ENCODE measurements around the gene FKBP2.

Gene FKBP2

DNA sequence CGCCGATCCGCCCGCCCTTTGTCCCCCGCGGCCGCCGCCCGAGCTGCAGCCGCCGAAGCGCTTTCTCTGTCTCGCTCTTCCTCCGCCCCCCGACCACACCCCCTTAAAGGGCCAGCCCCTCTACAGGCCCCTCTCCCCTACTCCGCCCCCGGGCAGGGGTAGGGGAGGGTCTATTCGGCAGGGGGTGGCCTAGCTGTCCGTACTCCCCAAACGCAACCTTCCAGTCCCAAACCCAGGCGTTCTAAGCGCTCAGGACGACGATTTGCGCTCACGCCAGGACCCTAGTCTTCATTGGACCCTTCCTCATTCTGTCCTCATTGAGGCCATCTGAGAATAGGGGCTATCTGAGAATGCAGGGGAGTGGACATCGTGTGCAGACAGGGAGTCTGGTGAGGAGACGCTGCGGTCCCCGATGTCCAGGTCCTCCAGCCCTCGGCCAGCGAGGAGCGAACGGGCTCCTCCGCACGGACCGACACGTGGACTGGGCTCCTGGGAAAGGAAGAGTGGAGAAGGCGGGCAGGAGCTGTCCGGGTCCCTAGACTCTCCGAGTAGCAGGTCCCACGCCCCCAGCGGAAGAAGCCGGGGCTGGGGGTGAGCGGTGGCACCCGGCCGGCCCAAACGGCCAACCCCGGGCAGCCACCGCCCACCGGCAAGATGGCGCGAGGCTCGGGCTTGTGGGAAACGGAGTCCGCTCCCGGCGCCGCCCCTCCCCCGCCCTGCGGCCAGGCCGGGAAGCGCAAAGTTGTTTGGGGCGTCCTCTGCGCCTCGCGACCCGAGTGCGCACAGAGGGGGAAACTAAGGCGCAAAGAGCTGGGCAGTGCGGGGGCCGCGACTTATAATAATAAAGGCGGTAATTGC, 6.2 kb downstream of the FKBP2 start, which contains the start of gene PPP1R14B:
PPP1R14B (minus strand) TSS at position 73 of the 858 bp plus-strand sequence. CDS start 270 bp downstream, outside the sequence.
- no peaks in the 10 kb centered on the region for H3K27me3 ChIP-seq (ENCODE audit: insufficient read depth, poor library complexity, severe bottlenecking)
- DNase-seq (ENCODE audit: low read depth in 1 of 2, low spot score in 1 of 2) = peak; percentile 86 to 89
- TF ChIP-seq SPI1 (IDR thresholded peaks at IDR 0.05; ENCODE audit: borderline replicate concordance, low read depth) = no peak; the same call in 1 of the 2 replicates
- TF ChIP-seq GABPA (IDR thresholded peaks at IDR 0.05; ENCODE audit: low read depth) = peak; percentile 64
- no peak; the same call in 1 of the 2 replicates for TF ChIP-seq POLR2AphosphoS5 (IDR thresholded peaks at IDR 0.05; ENCODE audit: low read depth)
- TF ChIP-seq, protein P1, sequence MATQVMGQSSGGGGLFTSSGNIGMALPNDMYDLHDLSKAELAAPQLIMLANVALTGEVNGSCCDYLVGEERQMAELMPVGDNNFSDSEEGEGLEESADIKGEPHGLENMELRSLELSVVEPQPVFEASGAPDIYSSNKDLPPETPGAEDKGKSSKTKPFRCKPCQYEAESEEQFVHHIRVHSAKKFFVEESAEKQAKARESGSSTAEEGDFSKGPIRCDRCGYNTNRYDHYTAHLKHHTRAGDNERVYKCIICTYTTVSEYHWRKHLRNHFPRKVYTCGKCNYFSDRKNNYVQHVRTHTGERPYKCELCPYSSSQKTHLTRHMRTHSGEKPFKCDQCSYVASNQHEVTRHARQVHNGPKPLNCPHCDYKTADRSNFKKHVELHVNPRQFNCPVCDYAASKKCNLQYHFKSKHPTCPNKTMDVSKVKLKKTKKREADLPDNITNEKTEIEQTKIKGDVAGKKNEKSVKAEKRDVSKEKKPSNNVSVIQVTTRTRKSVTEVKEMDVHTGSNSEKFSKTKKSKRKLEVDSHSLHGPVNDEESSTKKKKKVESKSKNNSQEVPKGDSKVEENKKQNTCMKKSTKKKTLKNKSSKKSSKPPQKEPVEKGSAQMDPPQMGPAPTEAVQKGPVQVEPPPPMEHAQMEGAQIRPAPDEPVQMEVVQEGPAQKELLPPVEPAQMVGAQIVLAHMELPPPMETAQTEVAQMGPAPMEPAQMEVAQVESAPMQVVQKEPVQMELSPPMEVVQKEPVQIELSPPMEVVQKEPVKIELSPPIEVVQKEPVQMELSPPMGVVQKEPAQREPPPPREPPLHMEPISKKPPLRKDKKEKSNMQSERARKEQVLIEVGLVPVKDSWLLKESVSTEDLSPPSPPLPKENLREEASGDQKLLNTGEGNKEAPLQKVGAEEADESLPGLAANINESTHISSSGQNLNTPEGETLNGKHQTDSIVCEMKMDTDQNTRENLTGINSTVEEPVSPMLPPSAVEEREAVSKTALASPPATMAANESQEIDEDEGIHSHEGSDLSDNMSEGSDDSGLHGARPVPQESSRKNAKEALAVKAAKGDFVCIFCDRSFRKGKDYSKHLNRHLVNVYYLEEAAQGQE (IDR thresholded peaks at IDR 0.05; ENCODE audit: insufficient replicate concordance, low read depth) = peak; percentile 20
- TF ChIP-seq, protein P2, sequence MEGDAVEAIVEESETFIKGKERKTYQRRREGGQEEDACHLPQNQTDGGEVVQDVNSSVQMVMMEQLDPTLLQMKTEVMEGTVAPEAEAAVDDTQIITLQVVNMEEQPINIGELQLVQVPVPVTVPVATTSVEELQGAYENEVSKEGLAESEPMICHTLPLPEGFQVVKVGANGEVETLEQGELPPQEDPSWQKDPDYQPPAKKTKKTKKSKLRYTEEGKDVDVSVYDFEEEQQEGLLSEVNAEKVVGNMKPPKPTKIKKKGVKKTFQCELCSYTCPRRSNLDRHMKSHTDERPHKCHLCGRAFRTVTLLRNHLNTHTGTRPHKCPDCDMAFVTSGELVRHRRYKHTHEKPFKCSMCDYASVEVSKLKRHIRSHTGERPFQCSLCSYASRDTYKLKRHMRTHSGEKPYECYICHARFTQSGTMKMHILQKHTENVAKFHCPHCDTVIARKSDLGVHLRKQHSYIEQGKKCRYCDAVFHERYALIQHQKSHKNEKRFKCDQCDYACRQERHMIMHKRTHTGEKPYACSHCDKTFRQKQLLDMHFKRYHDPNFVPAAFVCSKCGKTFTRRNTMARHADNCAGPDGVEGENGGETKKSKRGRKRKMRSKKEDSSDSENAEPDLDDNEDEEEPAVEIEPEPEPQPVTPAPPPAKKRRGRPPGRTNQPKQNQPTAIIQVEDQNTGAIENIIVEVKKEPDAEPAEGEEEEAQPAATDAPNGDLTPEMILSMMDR (IDR thresholded peaks at IDR 0.05; ENCODE audit: insufficient read depth, low read length) = no peak
- peak within 1 kb of the TSS; percentile 93 for H3K27ac ChIP-seq (replicated peaks)
- H3K4me3 ChIP-seq (replicated peaks; ENCODE audit: insufficient read depth, low read length) = peak within 1 kb of the TSS; percentile 81

DNA sequence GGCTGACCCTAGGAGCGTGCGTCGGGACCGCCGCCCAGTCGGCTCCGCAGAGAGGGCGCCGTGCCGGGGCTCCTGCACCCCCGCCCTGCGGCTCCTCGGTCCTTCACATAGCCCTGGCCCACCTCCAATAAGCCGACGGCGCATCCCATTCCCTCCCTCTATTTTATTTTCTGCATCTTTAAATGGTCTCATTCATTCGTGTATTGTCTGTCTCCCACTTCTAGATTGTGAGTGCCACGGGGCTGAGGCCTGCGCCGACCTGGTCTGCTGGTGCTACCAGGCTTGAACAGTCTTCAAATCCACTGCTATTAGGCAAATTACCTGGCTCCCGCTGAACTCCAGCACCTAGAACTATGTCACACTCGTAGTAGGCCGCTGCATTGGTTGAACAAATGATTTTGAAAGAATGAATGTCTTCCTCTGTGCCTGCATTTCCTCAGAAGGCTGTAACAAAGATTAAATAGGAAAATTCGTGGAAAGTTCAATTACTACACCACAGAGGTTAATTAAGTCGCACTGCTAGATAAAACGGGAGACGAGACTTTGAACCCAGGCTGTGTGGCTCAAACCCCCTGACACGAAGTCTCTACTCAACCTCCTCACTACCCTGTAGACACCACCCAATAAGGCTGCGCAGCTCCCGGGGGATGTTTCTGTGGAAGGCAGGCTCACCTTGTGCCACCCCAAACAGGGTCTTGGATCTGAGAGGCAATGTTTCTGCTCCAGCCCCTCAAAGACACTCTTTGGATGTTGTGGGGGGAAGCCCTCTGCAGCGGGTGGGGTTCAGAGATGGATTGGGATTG, 7.0 kb downstream of the FKBP2 start:
- no peak for TF ChIP-seq GABPA (IDR thresholded peaks at IDR 0.05; ENCODE audit: low read depth)
- no peak for DNase-seq (ENCODE audit: low read depth in 1 of 2, low spot score in 1 of 2)
- H3K27ac ChIP-seq (replicated peaks) = no peak overlapping the region; the same call in 1 of the 2 replicates
- no peaks in the 10 kb centered on the region for H3K27me3 ChIP-seq (ENCODE audit: insufficient read depth, poor library complexity, severe bottlenecking)
- H3K4me3 ChIP-seq (replicated peaks; ENCODE audit: insufficient read depth, low read length) = peak overlapping the region; percentile 65; the same call in 1 of the 2 replicates

DNA sequence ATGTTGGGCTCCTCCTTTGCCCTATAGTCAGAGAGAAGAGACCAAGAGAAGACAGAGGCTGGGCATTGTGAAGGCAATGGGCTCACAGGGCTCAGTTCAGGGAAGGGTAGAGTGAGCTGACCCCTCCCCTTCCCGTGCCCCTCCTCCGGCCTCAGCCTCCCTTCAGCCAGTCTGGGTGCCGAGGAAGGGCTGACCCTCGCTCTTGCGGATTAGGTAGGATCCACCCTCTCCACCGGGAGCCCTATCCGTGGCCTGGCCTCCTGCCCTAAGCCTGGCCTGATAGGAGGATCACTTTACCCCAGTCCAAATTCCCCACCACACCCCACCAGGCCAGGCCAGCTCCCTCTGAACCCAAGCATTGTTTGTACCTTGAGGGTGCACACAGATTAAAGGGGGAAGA, 7.7 kb downstream of the FKBP2 start:
- H3K4me3 ChIP-seq (replicated peaks; ENCODE audit: insufficient read depth, low read length) = no peak overlapping the region
- DNase-seq (ENCODE audit: low read depth in 1 of 2, low spot score in 1 of 2) = no peak
- H3K27ac ChIP-seq (replicated peaks) = no peak overlapping the region
- TF ChIP-seq POLR2AphosphoS5 (IDR thresholded peaks at IDR 0.05; ENCODE audit: low read depth) = no peak
- TF ChIP-seq GABPA (IDR thresholded peaks at IDR 0.05; ENCODE audit: low read depth) = no peak
- TF ChIP-seq SPI1 (IDR thresholded peaks at IDR 0.05; ENCODE audit: borderline replicate concordance, low read depth) = no peak
- TF ChIP-seq, protein P1 (IDR thresholded peaks at IDR 0.05; ENCODE audit: insufficient replicate concordance, low read depth) = no peak
- TF ChIP-seq, protein P2 (IDR thresholded peaks at IDR 0.05; ENCODE audit: insufficient read depth, low read length) = no peak
- no peaks in the 10 kb centered on the region for H3K27me3 ChIP-seq (ENCODE audit: insufficient read depth, poor library complexity, severe bottlenecking)

DNA sequence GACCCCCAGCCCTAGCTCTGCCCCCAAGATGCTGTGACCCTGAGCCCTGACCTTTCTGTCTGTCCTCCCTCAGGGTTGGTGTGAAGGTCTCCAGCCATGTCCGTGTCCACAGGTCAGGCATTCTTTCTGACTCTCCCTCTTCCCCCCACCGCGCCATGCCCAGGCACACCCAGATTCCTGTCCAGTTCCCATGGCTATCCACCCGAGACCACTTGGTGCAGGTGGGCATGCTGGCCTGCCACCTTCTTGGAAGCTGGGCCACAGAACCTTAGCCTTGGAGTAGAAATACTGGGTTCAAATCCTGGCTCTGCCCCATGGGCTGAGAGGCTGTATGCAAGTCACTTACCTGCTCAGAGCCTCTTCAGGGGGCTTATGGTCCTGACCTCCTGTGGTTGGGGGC, 8.1 kb downstream of the FKBP2 start:
- TF ChIP-seq, protein P2 (IDR thresholded peaks at IDR 0.05; ENCODE audit: insufficient read depth, low read length) = no peak
- TF ChIP-seq SPI1 (IDR thresholded peaks at IDR 0.05; ENCODE audit: borderline replicate concordance, low read depth) = no peak
- no peak for TF ChIP-seq GABPA (IDR thresholded peaks at IDR 0.05; ENCODE audit: low read depth)
- TF ChIP-seq, protein P1 (IDR thresholded peaks at IDR 0.05; ENCODE audit: insufficient replicate concordance, low read depth) = no peak
- no peak for TF ChIP-seq POLR2AphosphoS5 (IDR thresholded peaks at IDR 0.05; ENCODE audit: low read depth)
- Histone ChIP-seq H3K27me3 (ENCODE audit: insufficient read depth, poor library complexity, severe bottlenecking) (no peaks in the 10 kb centered on the region), H3K4me3 (replicated peaks; ENCODE audit: insufficient read depth, low read length) (no peak overlapping the region), H3K27ac (replicated peaks) (no peak overlapping the region)
- DNase-seq (ENCODE audit: low read depth in 1 of 2, low spot score in 1 of 2) = no peak
